Body of pancreas (tissue), 4 donors: Measurements from ENCODE around the gene WTAP. TPM values are rescaled to one million over a fixed set of nuclear protein-coding genes. Genes with fewer than 3 reads are reported as not detected.
A peak's percentile ranks its signal among the peaks of the same experiment; 100 is the strongest.

Source experiments
- ATAC-seq: fragments of 150-250 bp; one replicate; pipeline ENCODE4 v1.9.1; 2016
- DNase-seq, 4 donors: peaks; one replicate each; pipeline ENCODE4 v3.0.0-alpha.2; 2019
- H3K27ac ChIP-seq, 4 donors: fragments of 200-600 bp; sonication (generic); 1 replicate in 3 of 4; 2 replicates in 1 of 4; pipeline versions ENCODE4 v1.5.1 to v1.6.1; 2016 to 2019; ENCODE audit warnings: mild to moderate bottlenecking in 1 of 4, mixed read lengths in 1 of 4, moderate library complexity in 1 of 4
- H3K27me3 ChIP-seq, 2 donors: fragments of 200-600 bp; sonication (generic); one replicate each; pipeline ENCODE4 v1.6.0; 2016; ENCODE audit warnings: mild to moderate bottlenecking in 1 of 2
- H3K36me3 ChIP-seq, 2 donors: fragments of 200-600 bp; sonication (generic); replicated peaks in 1 of 2; 2 replicates each; pipeline ENCODE4 v1.5.1; 2016; ENCODE audit warnings: low read depth in 2 of 2; ENCODE audit not compliant: insufficient read depth in 1 of 2
- H3K4me1 ChIP-seq: fragments of 200-600 bp; sonication (generic); one replicate; pipeline ENCODE4 v1.6.0; 2016
- H3K4me3 ChIP-seq, 2 donors: fragments of 200-600 bp; sonication (generic); 1 replicate in 1 of 2; 2 replicates in 1 of 2; pipeline ENCODE4 v1.5.1; 2016 to 2019
- H3K9me3 ChIP-seq, 3 donors: fragments of 200-600 bp; sonication (generic); 1 replicate in 2 of 3; 2 replicates in 1 of 3; pipeline ENCODE4 v1.5.1; 2016
- POLR2A ChIP-seq, 3 donors: fragments of 450-650 bp; IDR thresholded peaks; one replicate each; pipeline ENCODE4 v1.6.1; 2016; ENCODE audit warnings: antibody characterized with exemption in 3 of 3, mild to moderate bottlenecking in 2 of 3
- WGBS, 2 donors: methylation state at CpG; one replicate each; pipeline ENCODE4 v1.1.5; 2017; 5-methylcytosine and 5-hydroxymethylcytosine counted together
- intact Hi-C: fragments of 100-400 bp; cut with DNase I; formaldehyde crosslinking; loops from one replicate; pipeline ENCODE4 v1.15.1; 2023
- total RNA-seq, 2 donors: library from RNA; depleted of rRNA; stranded (reverse); fragments of >200 nt; gene quantifications; one replicate each; pipeline ENCODE4 v1.1.0, GENCODE V29; 2016
- TF ChIP-seq, protein P1 (sequence below), 7 experiments: fragments of 450-650 bp in 4 of 7; fragments of 200-600 bp in 3 of 7; sonication (generic) in 3 of 7; IDR thresholded peaks; one replicate each; pipeline ENCODE4 v1.5.1; 2016 to 2019; ENCODE audit warnings: antibody characterized with exemption in 7 of 7

The WTAP gene
- total RNA-seq, 2 donors from 2014 or later, result 56.8 to 58.7 TPM

GRCh38 chr6:159726255-159726917, 920 bp upstream of the WTAP start:
- H3K4me1 ChIP-seq, result peaks cover 50% of the 10 kb centered on the region
- TF ChIP-seq, protein P1, sequence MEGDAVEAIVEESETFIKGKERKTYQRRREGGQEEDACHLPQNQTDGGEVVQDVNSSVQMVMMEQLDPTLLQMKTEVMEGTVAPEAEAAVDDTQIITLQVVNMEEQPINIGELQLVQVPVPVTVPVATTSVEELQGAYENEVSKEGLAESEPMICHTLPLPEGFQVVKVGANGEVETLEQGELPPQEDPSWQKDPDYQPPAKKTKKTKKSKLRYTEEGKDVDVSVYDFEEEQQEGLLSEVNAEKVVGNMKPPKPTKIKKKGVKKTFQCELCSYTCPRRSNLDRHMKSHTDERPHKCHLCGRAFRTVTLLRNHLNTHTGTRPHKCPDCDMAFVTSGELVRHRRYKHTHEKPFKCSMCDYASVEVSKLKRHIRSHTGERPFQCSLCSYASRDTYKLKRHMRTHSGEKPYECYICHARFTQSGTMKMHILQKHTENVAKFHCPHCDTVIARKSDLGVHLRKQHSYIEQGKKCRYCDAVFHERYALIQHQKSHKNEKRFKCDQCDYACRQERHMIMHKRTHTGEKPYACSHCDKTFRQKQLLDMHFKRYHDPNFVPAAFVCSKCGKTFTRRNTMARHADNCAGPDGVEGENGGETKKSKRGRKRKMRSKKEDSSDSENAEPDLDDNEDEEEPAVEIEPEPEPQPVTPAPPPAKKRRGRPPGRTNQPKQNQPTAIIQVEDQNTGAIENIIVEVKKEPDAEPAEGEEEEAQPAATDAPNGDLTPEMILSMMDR (IDR thresholded peaks at IDR 0.05), result no peak
- TF ChIP-seq POLR2A (IDR thresholded peaks at IDR 0.05), result no peak

GRCh38 chr6:159727717-159728445, 575 bp downstream of the WTAP start:
- ATAC-seq (peak; percentile 34), DNase-seq (no peak)
- 0% methylated on average over 17 to 27 of the region's 44 CpGs for WGBS, 2 donors
- Histone ChIP-seq H3K36me3 (no peaks in the 10 kb centered on the region), H3K4me1 (peaks cover 62% of the 10 kb centered on the region), H3K27ac (peak overlapping the region; percentile 93 to 100 (median 99)), H3K27me3 (no peaks in the 10 kb centered on the region), H3K4me3 (peak overlapping the region; percentile 65 to 82), H3K9me3 (no peaks in the 10 kb centered on the region)
- intact Hi-C loops, result no loop called here
- no peak for TF ChIP-seq POLR2A (IDR thresholded peaks at IDR 0.05)
- TF ChIP-seq, protein P1 (IDR thresholded peaks at IDR 0.05), result no peak

More at GRCh38 chr6:159726255-159726917, 920 bp upstream of the WTAP start:
- no peaks in the 10 kb centered on the region for H3K9me3 ChIP-seq
- peak overlapping the region; percentile 40 to 82 for H3K4me3 ChIP-seq
- no peaks in the 10 kb centered on the region for H3K27me3 ChIP-seq
- H3K36me3 ChIP-seq, result no peaks in the 10 kb centered on the region
- 0 to 1% methylated on average over 9 to 30 of the region's 30 CpGs for WGBS, 2 donors
- peak overlapping the region; percentile 93 to 100 (median 99) for H3K27ac ChIP-seq
- ATAC-seq (peak; percentile 9), DNase-seq (no peak)
- intact Hi-C loops, result no loop called here

- no peak for ATAC-seq
- Histone ChIP-seq H3K4me1 (peaks cover 63% of the 10 kb centered on the region), H3K4me3 (peak overlapping the region; percentile 65 to 82), H3K9me3 (no peaks in the 10 kb centered on the region), H3K36me3 (no peaks in the 10 kb centered on the region), H3K27me3 (no peaks in the 10 kb centered on the region), H3K27ac (peak overlapping the region in 3 of 4 donors; percentile 99 to 100 (median 99))
- WGBS, 2 donors, result 0 to 2% methylated on average over 9 of the region's 9 CpGs
- intact Hi-C loops, result no loop called here
- no peak for TF ChIP-seq POLR2A (IDR thresholded peaks at IDR 0.05)
- TF ChIP-seq, protein P1 (IDR thresholded peaks at IDR 0.05), result no peak
- DNase-seq, result no peak
Observed at GRCh38 chr6:159728531-159728964, 1.2 kb downstream of the WTAP start.

- Histone ChIP-seq H3K4me1 (peaks cover 58% of the 10 kb centered on the region), H3K27me3 (no peaks in the 10 kb centered on the region), H3K4me3 (no peak overlapping the region), H3K9me3 (no peaks in the 10 kb centered on the region), H3K27ac (peak overlapping the region in 1 of 4 donors; percentile 37), H3K36me3 (no peaks in the 10 kb centered on the region)
- ATAC-seq (no peak), DNase-seq (no peak)
- intact Hi-C loops, result no loop called here
- TF ChIP-seq POLR2A (IDR thresholded peaks at IDR 0.05), result no peak
- TF ChIP-seq, protein P1 (IDR thresholded peaks at IDR 0.05), result no peak
- 14 to 25% methylated on average over 4 of the region's 4 CpGs for WGBS, 2 donors
Observed at GRCh38 chr6:159729598-159730331, 2.5 kb downstream of the WTAP start.
